ENCODE results near the gene IGFBPL1.

GRCh38 chr9:38367898-38368297 lies 56.4 kb downstream of the IGFBPL1 start:
- TF ChIP-seq, protein P1, sequence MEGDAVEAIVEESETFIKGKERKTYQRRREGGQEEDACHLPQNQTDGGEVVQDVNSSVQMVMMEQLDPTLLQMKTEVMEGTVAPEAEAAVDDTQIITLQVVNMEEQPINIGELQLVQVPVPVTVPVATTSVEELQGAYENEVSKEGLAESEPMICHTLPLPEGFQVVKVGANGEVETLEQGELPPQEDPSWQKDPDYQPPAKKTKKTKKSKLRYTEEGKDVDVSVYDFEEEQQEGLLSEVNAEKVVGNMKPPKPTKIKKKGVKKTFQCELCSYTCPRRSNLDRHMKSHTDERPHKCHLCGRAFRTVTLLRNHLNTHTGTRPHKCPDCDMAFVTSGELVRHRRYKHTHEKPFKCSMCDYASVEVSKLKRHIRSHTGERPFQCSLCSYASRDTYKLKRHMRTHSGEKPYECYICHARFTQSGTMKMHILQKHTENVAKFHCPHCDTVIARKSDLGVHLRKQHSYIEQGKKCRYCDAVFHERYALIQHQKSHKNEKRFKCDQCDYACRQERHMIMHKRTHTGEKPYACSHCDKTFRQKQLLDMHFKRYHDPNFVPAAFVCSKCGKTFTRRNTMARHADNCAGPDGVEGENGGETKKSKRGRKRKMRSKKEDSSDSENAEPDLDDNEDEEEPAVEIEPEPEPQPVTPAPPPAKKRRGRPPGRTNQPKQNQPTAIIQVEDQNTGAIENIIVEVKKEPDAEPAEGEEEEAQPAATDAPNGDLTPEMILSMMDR (IDR thresholded peaks at IDR 0.05; ENCODE audit: low read depth, low read length, poor library complexity, severe bottlenecking): no peak
- TF ChIP-seq EZH2phosphoT487 (IDR thresholded peaks at IDR 0.05; ENCODE audit: borderline replicate concordance, low read length): no peak
